HG03095 (cell line): ENCODE results near the gene PCDHGA10.
"Not testable (repeated sequence)": the region's sequence is repeated elsewhere in the genome, so short reads cannot be mapped to it uniquely, and the experiment has no call there.

Experiments
- ATAC-seq: cut with Tn5 transposase; IDR thresholded peaks from one replicate; pipeline ENCODE4 v1.9.1; 2021; ENCODE audit warnings: moderate library complexity; ENCODE audit not compliant: unreplicated experiment

Gene PCDHGA10

GRCh38 chr5:141420855-141421488 is 8.2 kb downstream of the PCDHGA10 start, which contains the start of gene PCDHGA11:
Gene PCDHGA11, plus strand, starts transcription at chr5:141421051. Its CDS starts 177 bp downstream, at chr5:141421228.
- no peak for ATAC-seq

GRCh38 chr5:141421489-141421855 is 8.7 kb downstream of the PCDHGA10 start:
- no peak for ATAC-seq

- no peak for ATAC-seq
Observed at GRCh38 chr5:141422742-141423291, 10.0 kb downstream of the PCDHGA10 start.

- ATAC-seq = no peak
Observed at GRCh38 chr5:141427783-141428426, 15.1 kb downstream of the PCDHGA10 start.

GRCh38 chr5:141430332-141431113 is 17.7 kb downstream of the PCDHGA10 start, which contains the start of gene PCDHGA12:
Gene PCDHGA12, plus strand, starts transcription at chr5:141430507. Its CDS starts 253 bp downstream, at chr5:141430760.
- ATAC-seq = peak; percentile 85

GRCh38 chr5:141431286-141431685 is 18.5 kb downstream of the PCDHGA10 start:
- ATAC-seq = no peak

- ATAC-seq = not testable (repeated sequence)
Observed at GRCh38 chr5:141432308-141432707, 19.5 kb downstream of the PCDHGA10 start.

GRCh38 chr5:141432726-141433125 is 19.9 kb downstream of the PCDHGA10 start:
- not testable (repeated sequence) for ATAC-seq

- no peak for ATAC-seq
Observed at GRCh38 chr5:141434006-141434405, 21.2 kb downstream of the PCDHGA10 start.

- ATAC-seq = no peak
Observed at GRCh38 chr5:141437221-141437620, 24.4 kb downstream of the PCDHGA10 start.

GRCh38 chr5:141439411-141440141 is 26.8 kb downstream of the PCDHGA10 start:
- ATAC-seq = no peak

- no peak for ATAC-seq
Observed at GRCh38 chr5:141440341-141440740, 27.6 kb downstream of the PCDHGA10 start.

- no peak for ATAC-seq
Observed at GRCh38 chr5:141441571-141442170, 28.9 kb downstream of the PCDHGA10 start.

- no peak for ATAC-seq
Observed at GRCh38 chr5:141465351-141465750, 52.6 kb downstream of the PCDHGA10 start.
